GM13977 (cell line): ENCODE data around the gene KCNC1.

ENCODE experiments used
- DNase-seq: peaks from one replicate; pipeline ENCODE4 v3.0.0; 2012; ENCODE audit warnings: low spot score
- CTCF ChIP-seq: IDR thresholded peaks from 2 replicates; pipeline ENCODE4 v1.5.1; 2012; ENCODE audit warnings: mild to moderate bottlenecking, control low read depth; ENCODE audit not compliant: insufficient read depth; ENCODE audit errors: extremely low read depth, missing control alignments
- in situ Hi-C: fragments of 300-500 bp; cut with MboI; formaldehyde crosslinking; loops from one replicate; pipeline ENCODE4 v1.12.0; 2022; ENCODE audit warnings: low sequenced_read_pairs, low pct_unique_long_range_greater_than_20kb, mixed read lengths, inconsistent platforms; ENCODE audit not compliant: unreplicated experiment

Gene KCNC1

GRCh38 chr11:17741487-17741886 is 6.9 kb downstream of the KCNC1 start:
- in situ Hi-C loops: no loop called here
- DNase-seq: no peak
- TF ChIP-seq CTCF: no peak

DNA sequence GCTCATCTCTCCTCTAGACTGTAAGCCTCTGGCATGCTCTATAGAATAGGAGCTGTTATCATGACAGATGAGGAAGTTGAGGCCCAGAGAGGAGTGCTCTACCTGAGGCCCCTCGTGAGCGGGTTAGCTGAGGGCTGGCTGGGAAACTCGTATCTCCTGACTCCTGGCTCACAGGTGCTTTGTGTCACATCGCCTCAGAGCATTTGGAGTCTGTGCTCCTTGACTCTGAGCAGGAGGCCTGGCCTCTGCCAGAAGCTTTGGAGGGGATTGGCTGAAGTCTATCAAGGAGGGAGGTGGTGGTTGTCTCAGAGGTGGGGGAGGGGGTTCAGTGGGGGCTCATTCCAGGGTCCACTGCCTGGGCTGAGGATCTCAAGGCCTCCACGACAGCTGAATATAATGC is 7.4 kb downstream of the KCNC1 start:
- no peak for DNase-seq
- TF ChIP-seq CTCF: no peak
- in situ Hi-C loops: no loop called here

DNA sequence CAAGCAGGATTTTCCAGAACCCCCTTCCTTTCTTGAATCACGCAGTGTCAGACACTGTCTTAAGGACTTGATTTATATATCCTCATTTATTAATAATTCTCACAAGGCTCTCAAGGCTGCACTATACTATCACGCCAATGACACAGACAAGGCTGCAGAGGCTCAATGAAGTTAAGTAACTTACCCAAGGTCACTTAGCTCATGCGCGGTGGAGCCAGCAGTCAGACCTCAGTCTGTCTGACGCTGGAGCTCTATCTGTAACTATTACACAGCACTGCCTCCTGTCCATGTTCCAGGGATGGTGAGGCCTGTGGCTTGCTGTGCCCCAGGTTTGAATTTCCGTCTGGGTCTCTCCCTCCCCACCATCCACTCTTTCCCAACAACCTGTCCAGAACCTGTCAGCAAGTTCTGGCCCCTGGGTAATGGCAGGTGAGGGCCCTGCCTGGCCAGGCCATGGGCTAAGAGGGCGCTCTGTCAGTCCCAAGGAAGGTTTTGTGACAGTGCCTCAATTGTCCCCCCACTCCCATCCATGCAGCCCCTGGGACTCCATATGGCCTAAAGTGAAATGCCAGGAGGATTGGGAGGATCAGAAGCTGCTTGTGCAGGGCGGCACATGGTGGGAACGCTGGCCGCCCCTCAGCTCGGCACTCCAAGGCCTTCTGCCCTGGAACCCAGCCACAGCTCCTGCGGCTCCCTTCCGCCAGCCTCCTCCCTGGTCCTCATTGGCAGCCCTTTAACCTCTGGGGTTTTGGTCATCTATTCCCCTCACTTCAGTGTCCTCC is 8.6 kb downstream of the KCNC1 start:
- TF ChIP-seq CTCF: no peak
- in situ Hi-C loops: no loop called here
- no peak for DNase-seq

- DNase-seq: no peak
- in situ Hi-C loops: no loop called here
- no peak for TF ChIP-seq CTCF
These were observed 9.2 kb downstream of the KCNC1 start for GRCh38 chr11:17743808-17744119.

DNA sequence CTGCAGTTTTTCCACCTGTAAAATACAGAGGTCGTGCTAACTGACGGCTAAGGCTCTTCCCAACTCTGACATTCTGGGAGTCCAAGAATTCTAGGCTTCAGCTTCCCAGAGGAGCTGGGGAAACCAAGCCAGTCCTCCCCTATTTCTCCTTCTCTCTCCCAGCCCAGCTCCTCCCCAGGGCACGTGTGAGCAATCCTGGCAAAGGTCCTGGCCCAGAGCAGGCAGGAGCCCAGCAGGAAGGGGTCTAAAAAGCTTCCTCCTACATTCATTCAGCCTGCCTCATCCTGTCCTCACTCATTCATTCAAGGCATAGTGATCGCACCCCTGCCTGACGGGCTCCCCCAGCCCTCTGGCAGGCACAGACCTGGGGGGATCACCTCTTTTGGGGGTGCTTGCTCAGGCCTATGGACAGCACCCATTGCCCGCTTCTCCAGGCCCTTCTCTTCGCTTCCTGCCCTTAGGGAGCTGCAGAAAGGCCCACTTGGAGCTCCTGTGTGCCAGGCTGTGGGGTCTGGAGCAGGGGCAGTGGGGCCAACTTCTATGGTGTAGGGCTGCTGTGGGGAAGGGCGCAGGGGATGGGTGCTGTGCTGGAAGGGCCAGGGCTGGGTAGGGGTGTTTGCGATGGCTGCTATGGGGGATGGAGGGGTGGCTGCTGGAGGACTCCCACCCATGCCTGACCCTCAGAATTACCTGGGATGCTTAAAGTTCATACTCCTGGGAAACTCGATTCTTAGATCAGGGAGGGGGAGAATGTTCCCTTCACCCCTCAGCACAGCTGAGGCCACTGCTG is 9.8 kb downstream of the KCNC1 start:
- DNase-seq: no peak
- no peak for TF ChIP-seq CTCF
- in situ Hi-C loops: no loop called here

DNA sequence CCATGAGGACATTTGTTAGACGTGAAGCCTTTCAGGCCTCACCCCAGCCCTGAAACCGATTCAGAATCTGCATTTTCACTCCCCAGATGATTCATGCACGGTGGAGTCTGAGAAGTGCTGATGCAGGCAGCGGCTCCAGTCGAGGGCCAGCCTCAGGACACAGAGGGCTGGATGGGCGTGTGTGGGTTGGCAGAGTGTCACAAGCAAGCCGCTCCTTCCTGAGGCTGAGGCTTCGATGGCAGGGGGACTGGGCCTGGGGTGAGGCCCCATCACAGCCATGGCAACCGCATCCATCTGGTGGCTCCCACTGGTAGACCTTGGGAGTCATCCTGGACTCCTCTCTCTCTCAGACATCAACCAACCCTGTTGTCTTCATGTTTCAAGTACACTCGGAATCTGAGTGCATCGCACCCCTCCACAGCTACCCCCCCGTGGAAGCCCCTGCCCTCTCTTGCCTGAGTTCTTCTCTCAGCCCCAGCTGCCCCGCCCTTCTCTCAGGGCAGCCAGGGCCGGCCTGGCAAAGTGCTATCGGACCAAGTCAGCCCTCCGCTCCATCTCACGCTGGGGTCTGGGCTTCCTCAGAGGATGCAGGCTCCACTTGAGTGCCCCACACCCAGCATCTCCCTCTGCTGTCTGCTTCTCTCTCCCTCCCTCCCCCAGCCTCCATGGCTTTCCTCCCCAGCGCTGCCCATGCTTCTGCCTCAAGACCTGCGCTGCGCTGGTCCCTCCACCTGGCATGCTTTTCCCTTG is 10.6 kb downstream of the KCNC1 start:
- in situ Hi-C loops: no loop called here
- no peak for TF ChIP-seq CTCF

More for the DNA sequence above, 10.6 kb downstream of the KCNC1 start:
- no peak for DNase-seq
